Measurements from ENCODE around the gene HORMAD2.

GRCh38 chr22:30033901-30034300 lies 46.4 kb upstream of the HORMAD2 start:
- TF ChIP-seq CTCF (conservative IDR thresholded peaks at IDR 0.05; ENCODE audit: low read length), result no peak
- TF ChIP-seq EZH2phosphoT487 (IDR thresholded peaks at IDR 0.05; ENCODE audit: borderline replicate concordance), result no peak
